Prostate gland (tissue), 2 donors: ENCODE data around the gene GPR18.

Source experiments
- CTCF ChIP-seq, 4 experiments: fragments of 200-600 bp in 2 of 4; fragments of 450-650 bp in 2 of 4; sonication (generic) in 2 of 4; IDR thresholded peaks; 1 replicate in 3 of 4; 2 replicates in 1 of 4; pipeline ENCODE4 v1.5.1; 2016 to 2019; ENCODE audit warnings: antibody characterized with exemption in 4 of 4, mild to moderate bottlenecking in 2 of 4, moderate library complexity in 2 of 4
- POLR2A ChIP-seq: fragments of 450-650 bp; IDR thresholded peaks from one replicate; pipeline ENCODE4 v1.6.1; 2016; ENCODE audit warnings: antibody characterized with exemption, mild to moderate bottlenecking
- POLR2AphosphoS5 ChIP-seq: sonication (generic); formaldehyde crosslinking; IDR thresholded peaks from one replicate; pipeline ENCODE4 v1.6.1; 2017; ENCODE audit warnings: antibody characterized with exemption

- no peak for TF ChIP-seq CTCF (IDR thresholded peaks at IDR 0.05)
- no peak for TF ChIP-seq POLR2AphosphoS5
- TF ChIP-seq POLR2A: no peak
Measured at GRCh38 chr13:99251921-99252320, 6.3 kb downstream of the GPR18 start.
